ENCODE measurements around the gene SHISAL2A.
A peak's percentile ranks its signal among the peaks of the same experiment; 100 is the strongest.

The SHISAL2A gene

GRCh38 chr1:52651904-52652303 lies 18.9 kb downstream of the SHISAL2A start:
- CTCF ChIA-PET, result interaction anchor here (2.0 kb wide), 2 partner anchors 10 kb away, joined by 7 to 8 read pairs; no protein-coding TSS in a partner anchor
- POLR2A ChIA-PET, result no interaction called here
- TF ChIP-seq CTCF (IDR thresholded peaks at IDR 0.05; ENCODE audit: control extremely low read depth, extremely low read depth, low read depth, missing control alignments), result no peak
- no peak for DNase-seq (ENCODE audit: extremely low spot score)

GRCh38 chr1:52653207-52653849 lies 20.4 kb downstream of the SHISAL2A start:
- ChIA-PET CTCF (interaction anchor here (2.0 kb wide), 1 partner anchor 11 kb away, joined by 7 read pairs; no protein-coding TSS in a partner anchor), POLR2A (interaction anchor here (0.6 kb wide), 1 partner anchor 462 kb away, joined by 3 read pairs; no protein-coding TSS in a partner anchor)
- DNase-seq (ENCODE audit: extremely low spot score), result no peak
- TF ChIP-seq CTCF (IDR thresholded peaks at IDR 0.05; ENCODE audit: control extremely low read depth, extremely low read depth, low read depth, missing control alignments), result no peak

- no peak for TF ChIP-seq CTCF (IDR thresholded peaks at IDR 0.05; ENCODE audit: control extremely low read depth, extremely low read depth, low read depth, missing control alignments)
- ChIA-PET POLR2A (interaction anchor here (0.6 kb wide), 1 partner anchor 461 kb away, joined by 3 read pairs; no protein-coding TSS in a partner anchor), CTCF (no interaction called here)
- no peak for DNase-seq (ENCODE audit: extremely low spot score)
These were observed 21.1 kb downstream of the SHISAL2A start for GRCh38 chr1:52654063-52654462.

GRCh38 chr1:52657702-52658101 lies 24.7 kb downstream of the SHISAL2A start:
- TF ChIP-seq CTCF (IDR thresholded peaks at IDR 0.05; ENCODE audit: control extremely low read depth, extremely low read depth, low read depth, missing control alignments), result no peak
- POLR2A ChIA-PET, result no interaction called here
- DNase-seq (ENCODE audit: extremely low spot score), result no peak
- CTCF ChIA-PET, result interaction anchor here (1.5 kb wide), 1 partner anchor 53 kb away, joined by 4 read pairs; no protein-coding TSS in a partner anchor

GRCh38 chr1:52658795-52659194 lies 25.8 kb downstream of the SHISAL2A start:
- TF ChIP-seq CTCF (IDR thresholded peaks at IDR 0.05; ENCODE audit: control extremely low read depth, extremely low read depth, low read depth, missing control alignments), result no peak

GRCh38 chr1:52659356-52659755 lies 26.4 kb downstream of the SHISAL2A start:
- POLR2A ChIA-PET, result interaction anchor here (0.7 kb wide), 1 partner anchor 66 kb away, joined by 3 read pairs; no protein-coding TSS in a partner anchor
- CTCF ChIA-PET, result interaction anchor here (1.0 to 2.1 kb wide), 8 partner anchors 9 to 47 kb away, joined by 3 to 7 read pairs (median 4); no protein-coding TSS in a partner anchor
- TF ChIP-seq CTCF (IDR thresholded peaks at IDR 0.05; ENCODE audit: control extremely low read depth, extremely low read depth, low read depth, missing control alignments), result no peak
- DNase-seq (ENCODE audit: extremely low spot score), result peak; percentile 76

More at GRCh38 chr1:52658795-52659194, 25.8 kb downstream of the SHISAL2A start:
- CTCF ChIA-PET, result interaction anchor here (0.9 to 2.1 kb wide), 7 partner anchors 10 to 47 kb away, joined by 3 to 7 read pairs (median 4); no protein-coding TSS in a partner anchor
- POLR2A ChIA-PET, result interaction anchor here (0.7 kb wide), 1 partner anchor 66 kb away, joined by 3 read pairs; no protein-coding TSS in a partner anchor
- no peak for DNase-seq (ENCODE audit: extremely low spot score)
